SK-N-SH (cell line): ENCODE results near the gene THTPA. TPM values are rescaled to one million over a fixed set of nuclear protein-coding genes. Genes with fewer than 3 reads are reported as not detected.
A peak's percentile ranks its signal among the peaks of the same experiment; 100 is the strongest.

Experiments
- CTCF ChIA-PET: fragments of 300-600, 350-600 bp; formaldehyde crosslinking; extraction: SDS; loops from one replicate; lab custom pipeline; 2021; lab: Yijun Ruan, JAX
- POLR2A ChIA-PET: fragments of 350-600 bp; sonication (Branson Sonifier 250); formaldehyde crosslinking; extraction: SDS; loops from one replicate; lab custom pipeline; 2020; ENCODE audit warnings: antibody characterized with exemption, inconsistent platforms; lab: Yijun Ruan, JAX
- DNase-seq: peaks from one replicate; pipeline ENCODE4 v3.0.0; 2012
- H2AFZ ChIP-seq: fragments of 200-600 bp; sonication (generic); 2 replicates; pipeline ENCODE4 v1.8.1; 2016; ENCODE audit warnings: antibody characterized with exemption, mild to moderate bottlenecking, low read depth
- H3F3A ChIP-seq: fragments of 200-600 bp; sonication (generic); replicated peaks from 2 replicates; pipeline ENCODE3; 2016; ENCODE audit warnings: antibody characterized with exemption, mild to moderate bottlenecking; ENCODE audit not compliant: insufficient read depth
- H3K27ac ChIP-seq, 2 experiments: fragments of 200-500 bp in 1 of 2; fragments of 200-600 bp in 1 of 2; sonication (Bioruptor generic) in 1 of 2; sonication (generic), shearing (Covaris generic) in 1 of 2; 2 replicates each; pipeline versions ENCODE4 v1.5.1 to v1.6.1; 2014 to 2016; ENCODE audit warnings: low read depth in 2 of 2, inconsistent platforms in 1 of 2, low read length in 1 of 2, mild to moderate bottlenecking in 1 of 2, mixed read lengths in 1 of 2
- H3K27me3 ChIP-seq: fragments of 200-600 bp; sonication (generic), shearing (Covaris generic); 2 replicates; pipeline ENCODE4 v1.6.1; 2016; ENCODE audit warnings: mixed run types; ENCODE audit not compliant: insufficient read depth
- H3K36me3 ChIP-seq, 2 experiments: fragments of 200-500 bp in 1 of 2; fragments of 200-600 bp in 1 of 2; sonication (Bioruptor generic) in 1 of 2; sonication (generic) in 1 of 2; replicated peaks in 1 of 2; 2 replicates each; pipeline versions ENCODE3 to v1.5.1; 2014 to 2016; ENCODE audit warnings: low read length in 1 of 2, mild to moderate bottlenecking in 1 of 2; ENCODE audit not compliant: insufficient read depth in 2 of 2, control insufficient read depth in 1 of 2
- H3K4me1 ChIP-seq, 2 experiments: fragments of 200-500 bp in 1 of 2; fragments of 200-600 bp in 1 of 2; sonication (Bioruptor generic) in 1 of 2; sonication (generic), shearing (Covaris generic) in 1 of 2; 2 replicates each; pipeline versions ENCODE4 v1.5.1 to v1.6.1; 2014 to 2016; ENCODE audit warnings: low read depth in 1 of 2, low read length in 1 of 2, mixed run types in 1 of 2; ENCODE audit not compliant: insufficient read depth in 2 of 2, control insufficient read depth in 1 of 2
- H3K4me2 ChIP-seq: fragments of 200-600 bp; sonication (generic), shearing (Covaris generic); 2 replicates; pipeline ENCODE4 v1.6.1; 2017; ENCODE audit warnings: mixed run types
- H3K4me3 ChIP-seq, 2 experiments: fragments of 200-500 bp in 1 of 2; fragments of 200-600 bp in 1 of 2; sonication (Bioruptor generic) in 1 of 2; sonication (generic), shearing (Covaris generic) in 1 of 2; 2 replicates each; pipeline versions ENCODE4 v1.5.1 to v1.8.1; 2014 to 2016; ENCODE audit warnings: low read depth in 2 of 2, inconsistent platforms in 1 of 2, low read length in 1 of 2, mild to moderate bottlenecking in 1 of 2, mixed read lengths in 1 of 2, moderate library complexity in 1 of 2
- H3K79me2 ChIP-seq: fragments of 200-600 bp; sonication (generic); 2 replicates; pipeline ENCODE4 v1.8.1; 2017; ENCODE audit warnings: mild to moderate bottlenecking; ENCODE audit not compliant: insufficient read depth
- H3K9ac ChIP-seq: fragments of 200-600 bp; sonication (generic); 2 replicates; pipeline ENCODE4 v1.6.1; 2017; ENCODE audit warnings: mixed run types
- H3K9me2 ChIP-seq: fragments of 200-600 bp; sonication (generic); 2 replicates; pipeline ENCODE4 v1.6.1; 2017; ENCODE audit warnings: mixed run types
- H3K9me3 ChIP-seq: fragments of 200-600 bp; sonication (generic); 2 replicates; pipeline ENCODE4 v1.6.1; 2017; ENCODE audit warnings: mixed run types, mild to moderate bottlenecking, moderate library complexity
- H4K20me1 ChIP-seq: fragments of 200-600 bp; sonication (generic); 2 replicates; pipeline ENCODE4 v1.6.1; 2017; ENCODE audit warnings: mild to moderate bottlenecking, mixed run types; ENCODE audit not compliant: insufficient read depth
- CHD2 ChIP-seq: fragments of 150-350 bp; IDR thresholded peaks from 2 replicates; pipeline ENCODE4 v1.6.1; 2018; ENCODE audit warnings: low read length; ENCODE audit not compliant: partially characterized antibody
- ELF1 ChIP-seq: IDR thresholded peaks from 2 replicates; pipeline ENCODE4 v1.4.0; 2012
- EP300 ChIP-seq, 2 experiments: IDR thresholded peaks; 2 replicates each; pipeline versions ENCODE4 v1.4.0 to v1.6.1; 2012; ENCODE audit warnings: borderline replicate concordance in 1 of 2, low read depth in 1 of 2, low read length in 1 of 2
- EZH2phosphoT487 ChIP-seq: fragments of 200-600 bp; sonication (generic); IDR thresholded peaks from 2 replicates; pipeline ENCODE4 v1.6.1; 2017; ENCODE audit warnings: low read depth, mixed run types, mild to moderate bottlenecking, antibody characterized with exemption, moderate library complexity, borderline replicate concordance
- FOSL2 ChIP-seq: IDR thresholded peaks from 2 replicates; pipeline ENCODE4 v1.4.0; 2012; ENCODE audit warnings: low read depth, mild to moderate bottlenecking, moderate library complexity, borderline replicate concordance
- FOXM1 ChIP-seq: IDR thresholded peaks from 2 replicates; pipeline ENCODE4 v1.4.0; 2012; ENCODE audit warnings: low read depth, mild to moderate bottlenecking
- GABPA ChIP-seq: IDR thresholded peaks from 2 replicates; pipeline ENCODE4 v1.4.0; 2012; ENCODE audit warnings: low read depth, mild to moderate bottlenecking
- GATA2 ChIP-seq: sonication (generic); formaldehyde crosslinking; IDR thresholded peaks from 2 replicates; pipeline ENCODE4 v1.5.0; 2020; ENCODE audit warnings: mild to moderate bottlenecking, missing genetic modification reagents
- MEF2A ChIP-seq: IDR thresholded peaks from 2 replicates; pipeline ENCODE4 v1.4.0; 2012; ENCODE audit warnings: low read depth, borderline replicate concordance
- NFIC ChIP-seq: IDR thresholded peaks from 2 replicates; pipeline ENCODE4 v1.4.0; 2012; ENCODE audit warnings: borderline replicate concordance
- NRF1 ChIP-seq: IDR thresholded peaks from 2 replicates; pipeline ENCODE4 v1.6.1; 2012; ENCODE audit warnings: low read depth, mild to moderate bottlenecking, low read length
- POLR2AphosphoS5 ChIP-seq: IDR thresholded peaks from 2 replicates; pipeline ENCODE4 v1.6.1; 2012; ENCODE audit warnings: low read depth, low read length
- RAD21 ChIP-seq: IDR thresholded peaks from 2 replicates; pipeline ENCODE4 v1.6.1; 2012; ENCODE audit warnings: mild to moderate bottlenecking, low read length
- RFX5 ChIP-seq: IDR thresholded peaks from 2 replicates; pipeline ENCODE4 v1.6.1; 2012; ENCODE audit warnings: mild to moderate bottlenecking, improper control_type of control experiment, low read length
- RXRA ChIP-seq: IDR thresholded peaks from 2 replicates; pipeline ENCODE4 v1.4.0; 2012; ENCODE audit warnings: low read depth, mild to moderate bottlenecking, borderline replicate concordance
- TCF12 ChIP-seq: IDR thresholded peaks from 2 replicates; pipeline ENCODE4 v1.4.0; 2012
- WGBS: methylation state at CpG from one replicate; pipeline ENCODE4 v1.1.6; 2017; ENCODE audit warnings: low lambda C conversion rate; 5-methylcytosine and 5-hydroxymethylcytosine counted together
- polyA plus RNA-seq, 3 experiments: library from polyadenylated mRNA; depleted of rRNA; stranded (reverse); fragments of >200 nt; gene quantifications; 2 replicates each; pipeline ENCODE4 v1.2.3, GENCODE V29; 2012
- TF ChIP-seq, protein P1 (sequence below): IDR thresholded peaks from 2 replicates; pipeline ENCODE4 v1.4.0; 2012; ENCODE audit warnings: low read depth, borderline replicate concordance
- TF ChIP-seq, protein P2 (sequence below): IDR thresholded peaks from 2 replicates; pipeline ENCODE4; 2012
- TF ChIP-seq, protein P3 (sequence below): IDR thresholded peaks from 2 replicates; pipeline ENCODE4 v1.4.0; 2012; ENCODE audit warnings: low read depth, borderline replicate concordance

Gene THTPA
- polyA plus RNA-seq, 1 of the 3 experiments (the other 2 are of a cell fraction): 16.3 TPM

DNA sequence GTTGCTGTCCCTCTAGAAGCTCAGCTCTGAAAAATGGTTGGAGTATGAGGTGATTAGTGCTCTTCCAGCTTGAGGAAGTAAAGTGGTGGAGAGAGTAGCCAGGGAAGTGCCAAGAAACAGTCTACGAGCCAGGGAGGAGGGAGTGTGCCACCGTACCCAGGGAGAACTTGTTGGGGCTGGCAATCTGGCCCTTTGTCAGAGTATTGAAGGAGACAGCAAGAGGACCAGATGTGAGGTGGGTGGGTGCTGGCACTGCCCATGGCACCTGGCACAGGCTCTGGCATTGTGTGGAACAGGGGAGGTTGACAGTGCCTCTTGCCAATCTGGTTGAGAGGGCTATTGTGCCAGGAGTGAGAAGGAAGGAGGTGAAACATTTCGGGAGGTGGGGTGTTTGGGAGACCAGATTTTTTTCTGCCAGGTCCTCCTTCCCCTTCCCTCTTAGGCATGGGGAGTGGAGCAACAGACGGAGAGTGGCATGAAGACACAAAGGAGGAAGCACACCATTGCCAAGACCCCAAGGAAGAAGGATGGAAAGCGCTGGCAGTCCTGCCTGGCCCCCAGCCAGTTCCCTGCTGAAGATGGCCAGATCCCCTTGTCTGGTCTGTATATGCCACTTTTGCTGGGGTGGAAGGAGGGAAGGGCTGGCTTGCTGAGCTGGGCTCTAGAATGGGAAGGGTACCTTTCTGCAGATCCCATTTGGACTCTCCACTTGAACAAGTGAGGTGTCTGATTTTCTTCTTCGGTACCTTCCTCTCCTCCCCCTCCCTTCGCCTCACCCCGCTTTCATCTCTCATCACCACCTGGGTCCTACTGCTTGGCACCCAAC is 42.0 kb upstream of the THTPA start:
- 82% methylated on average over 8 of the region's 8 CpGs for WGBS

DNA sequence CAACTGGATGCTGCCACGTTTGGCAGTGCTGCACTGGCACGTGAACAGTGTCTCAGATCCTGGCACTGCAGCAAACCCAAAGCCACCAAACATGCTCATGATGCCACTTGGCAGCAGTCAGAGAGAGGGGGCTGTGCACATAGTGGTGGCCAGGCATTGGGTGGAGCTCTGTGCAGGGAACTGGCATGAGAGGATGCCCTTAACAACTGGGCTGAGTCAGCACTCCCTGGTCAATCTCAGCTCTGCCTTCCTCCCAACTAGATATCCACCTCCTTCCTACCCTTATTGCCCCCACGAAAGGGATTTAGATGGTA is 41.5 kb upstream of the THTPA start:
- no peak for DNase-seq
- Histone ChIP-seq H3K79me2 (no peaks in the 10 kb centered on the region), H3K27ac (no peak overlapping the region; a peak in 1 of 4 replicates), H4K20me1 (no peaks in the 10 kb centered on the region), H2AFZ (no peak overlapping the region), H3K9me2 (no peaks in the 10 kb centered on the region), H3K9ac (no peak overlapping the region), H3K4me2 (no peak overlapping the region), H3K4me1 (peaks cover 0 to 34% of the 10 kb centered on the region in 2 experiments; a peak in 1 of 4 replicates), H3F3A (no peaks in the 10 kb centered on the region), H3K36me3 (no peaks in the 10 kb centered on the region), H3K9me3 (no peaks in the 10 kb centered on the region), H3K27me3 (no peaks in the 10 kb centered on the region), H3K4me3 (no peak overlapping the region)
- WGBS: 62% methylated on average over 3 of the region's 3 CpGs
- ChIA-PET POLR2A (no interaction called here), CTCF (interaction anchor here (1.0 to 1.5 kb wide), 4 partner anchors 9 to 45 kb away, joined by 3 read pairs; no protein-coding TSS in a partner anchor)
- TF ChIP-seq GATA2 (CRISPR knock-in tag) (no peak), GABPA (no peak), POLR2AphosphoS5 (no peak), FOSL2 (no peak), RFX5 (no peak), TCF12 (no peak), NRF1 (no peak), MEF2A (no peak), RAD21 (no peak), NFIC (no peak), CHD2 (no peak), EP300 (IDR thresholded peaks at IDR 0.05; ENCODE audit: borderline replicate concordance in 1 of 2, low read depth in 1 of 2, low read length in 1 of 2) (no peak)
- TF ChIP-seq, protein P1, sequence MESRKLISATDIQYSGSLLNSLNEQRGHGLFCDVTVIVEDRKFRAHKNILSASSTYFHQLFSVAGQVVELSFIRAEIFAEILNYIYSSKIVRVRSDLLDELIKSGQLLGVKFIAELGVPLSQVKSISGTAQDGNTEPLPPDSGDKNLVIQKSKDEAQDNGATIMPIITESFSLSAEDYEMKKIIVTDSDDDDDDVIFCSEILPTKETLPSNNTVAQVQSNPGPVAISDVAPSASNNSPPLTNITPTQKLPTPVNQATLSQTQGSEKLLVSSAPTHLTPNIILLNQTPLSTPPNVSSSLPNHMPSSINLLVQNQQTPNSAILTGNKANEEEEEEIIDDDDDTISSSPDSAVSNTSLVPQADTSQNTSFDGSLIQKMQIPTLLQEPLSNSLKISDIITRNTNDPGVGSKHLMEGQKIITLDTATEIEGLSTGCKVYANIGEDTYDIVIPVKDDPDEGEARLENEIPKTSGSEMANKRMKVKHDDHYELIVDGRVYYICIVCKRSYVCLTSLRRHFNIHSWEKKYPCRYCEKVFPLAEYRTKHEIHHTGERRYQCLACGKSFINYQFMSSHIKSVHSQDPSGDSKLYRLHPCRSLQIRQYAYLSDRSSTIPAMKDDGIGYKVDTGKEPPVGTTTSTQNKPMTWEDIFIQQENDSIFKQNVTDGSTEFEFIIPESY: no peak
- TF ChIP-seq, protein P2, sequence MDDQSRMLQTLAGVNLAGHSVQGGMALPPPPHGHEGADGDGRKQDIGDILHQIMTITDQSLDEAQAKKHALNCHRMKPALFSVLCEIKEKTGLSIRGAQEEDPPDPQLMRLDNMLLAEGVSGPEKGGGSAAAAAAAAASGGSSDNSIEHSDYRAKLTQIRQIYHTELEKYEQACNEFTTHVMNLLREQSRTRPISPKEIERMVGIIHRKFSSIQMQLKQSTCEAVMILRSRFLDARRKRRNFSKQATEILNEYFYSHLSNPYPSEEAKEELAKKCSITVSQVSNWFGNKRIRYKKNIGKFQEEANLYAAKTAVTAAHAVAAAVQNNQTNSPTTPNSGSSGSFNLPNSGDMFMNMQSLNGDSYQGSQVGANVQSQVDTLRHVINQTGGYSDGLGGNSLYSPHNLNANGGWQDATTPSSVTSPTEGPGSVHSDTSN: no peak

More for the DNA sequence above, 42.0 kb upstream of the THTPA start:
- Histone ChIP-seq H3K4me1 (peaks cover 0 to 34% of the 10 kb centered on the region in 2 experiments; a peak in 1 of 4 replicates), H3K79me2 (no peaks in the 10 kb centered on the region), H3K9ac (no peak overlapping the region), H3K4me2 (no peak overlapping the region), H3F3A (no peaks in the 10 kb centered on the region), H4K20me1 (no peaks in the 10 kb centered on the region), H3K9me3 (no peaks in the 10 kb centered on the region), H3K36me3 (no peaks in the 10 kb centered on the region), H3K27ac (peak overlapping the region in 1 of 2 experiments; percentile 7; a peak in 1 of 4 replicates), H3K27me3 (no peaks in the 10 kb centered on the region), H3K4me3 (no peak overlapping the region), H3K9me2 (no peaks in the 10 kb centered on the region), H2AFZ (no peak overlapping the region)
- no peak for DNase-seq
- TF ChIP-seq RXRA (no peak), MEF2A (no peak), FOXM1 (no peak), EZH2phosphoT487 (no peak), ELF1 (no peak), TCF12 (no peak), POLR2AphosphoS5 (no peak), RAD21 (no peak)
- TF ChIP-seq, protein P3, sequence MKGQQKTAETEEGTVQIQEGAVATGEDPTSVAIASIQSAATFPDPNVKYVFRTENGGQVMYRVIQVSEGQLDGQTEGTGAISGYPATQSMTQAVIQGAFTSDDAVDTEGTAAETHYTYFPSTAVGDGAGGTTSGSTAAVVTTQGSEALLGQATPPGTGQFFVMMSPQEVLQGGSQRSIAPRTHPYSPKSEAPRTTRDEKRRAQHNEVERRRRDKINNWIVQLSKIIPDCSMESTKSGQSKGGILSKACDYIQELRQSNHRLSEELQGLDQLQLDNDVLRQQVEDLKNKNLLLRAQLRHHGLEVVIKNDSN: no peak
- TF ChIP-seq, protein P2: no peak
- ChIA-PET CTCF (interaction anchor here (1.0 to 3.6 kb wide), 8 partner anchors 9 to 46 kb away, joined by 3 to 14 read pairs (median 3); no protein-coding TSS in a partner anchor), POLR2A (interaction anchor here (1.5 kb wide), 1 partner anchor 8 kb away, joined by 4 read pairs; no protein-coding TSS in a partner anchor)
